GM21360 (cell line): Measurements from ENCODE around the gene ABHD15.

ENCODE experiments used
- ATAC-seq: cut with Tn5 transposase; IDR thresholded peaks from one replicate; pipeline ENCODE4 v1.9.1; 2021; ENCODE audit warnings: mild to moderate bottlenecking, moderate library complexity; ENCODE audit not compliant: unreplicated experiment

Gene ABHD15

DNA sequence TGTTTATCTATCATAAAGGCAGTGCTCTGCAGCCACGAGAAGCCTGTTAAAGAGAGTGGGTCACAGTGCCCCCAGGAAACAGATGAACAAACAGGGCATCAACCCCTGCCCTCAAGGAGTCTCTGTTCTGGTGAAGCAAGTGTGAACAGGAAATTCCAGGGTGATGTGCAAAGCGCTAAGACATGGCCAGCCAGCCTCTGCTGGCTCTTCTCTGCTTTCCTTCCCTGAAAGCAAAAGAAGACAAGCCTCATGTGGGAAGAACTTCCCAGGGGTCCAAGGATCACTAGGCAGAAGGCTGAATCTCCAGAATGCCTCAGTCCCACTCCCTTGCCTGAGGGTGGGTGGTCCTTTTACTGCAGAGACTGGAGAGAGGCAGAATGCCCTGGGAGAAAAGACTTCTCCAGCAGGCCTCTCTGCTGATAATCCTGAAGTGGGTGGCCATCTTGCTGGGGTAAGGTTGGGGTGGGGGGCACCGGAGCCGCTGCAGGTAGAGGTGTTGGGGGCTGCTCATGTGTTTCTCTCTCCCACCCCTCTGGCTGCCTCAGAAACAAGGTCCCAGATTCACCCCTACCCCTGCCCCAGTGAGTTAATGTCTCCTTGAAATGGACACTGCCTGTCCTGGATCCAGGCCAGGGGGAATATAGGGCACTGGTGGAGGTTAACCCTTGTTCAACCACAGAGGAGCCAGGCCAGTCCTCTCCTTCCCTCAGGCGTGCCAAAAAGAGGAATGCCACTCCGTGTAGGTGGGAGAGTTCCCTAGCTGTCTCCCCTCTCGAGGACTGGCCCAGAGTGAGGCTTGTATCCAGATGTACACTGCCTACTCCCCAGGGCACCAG is 28.5 kb upstream of the ABHD15 start:
- no peak for ATAC-seq

DNA sequence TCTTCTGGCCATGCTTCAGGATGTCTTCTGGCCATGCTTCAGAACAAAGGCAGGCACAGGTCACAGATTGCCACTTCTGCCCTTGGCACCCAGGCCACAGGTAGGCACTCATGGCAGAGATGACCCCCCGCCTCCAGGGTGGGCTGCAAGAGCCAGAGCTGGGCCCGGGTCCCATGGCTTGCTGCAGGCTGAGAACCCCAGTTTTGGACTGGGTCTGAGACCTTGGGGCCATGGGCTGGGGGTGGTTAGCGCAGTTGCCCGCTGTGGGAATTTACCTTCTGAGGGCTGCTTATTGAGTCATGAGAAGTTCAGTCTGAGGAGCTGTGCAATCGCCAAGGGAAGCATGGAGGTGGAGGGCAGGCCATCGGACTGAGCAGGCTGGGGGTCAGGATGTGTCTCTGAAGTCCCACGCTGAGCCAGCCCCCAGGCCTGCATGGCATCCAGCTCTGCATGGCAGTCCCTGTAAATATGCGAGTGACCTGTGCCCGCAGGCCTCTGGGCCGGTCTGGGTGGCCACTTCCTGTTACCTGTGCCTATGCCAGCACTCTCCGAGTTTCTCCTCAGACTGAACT is 27.8 kb upstream of the ABHD15 start:
- ATAC-seq: no peak

DNA sequence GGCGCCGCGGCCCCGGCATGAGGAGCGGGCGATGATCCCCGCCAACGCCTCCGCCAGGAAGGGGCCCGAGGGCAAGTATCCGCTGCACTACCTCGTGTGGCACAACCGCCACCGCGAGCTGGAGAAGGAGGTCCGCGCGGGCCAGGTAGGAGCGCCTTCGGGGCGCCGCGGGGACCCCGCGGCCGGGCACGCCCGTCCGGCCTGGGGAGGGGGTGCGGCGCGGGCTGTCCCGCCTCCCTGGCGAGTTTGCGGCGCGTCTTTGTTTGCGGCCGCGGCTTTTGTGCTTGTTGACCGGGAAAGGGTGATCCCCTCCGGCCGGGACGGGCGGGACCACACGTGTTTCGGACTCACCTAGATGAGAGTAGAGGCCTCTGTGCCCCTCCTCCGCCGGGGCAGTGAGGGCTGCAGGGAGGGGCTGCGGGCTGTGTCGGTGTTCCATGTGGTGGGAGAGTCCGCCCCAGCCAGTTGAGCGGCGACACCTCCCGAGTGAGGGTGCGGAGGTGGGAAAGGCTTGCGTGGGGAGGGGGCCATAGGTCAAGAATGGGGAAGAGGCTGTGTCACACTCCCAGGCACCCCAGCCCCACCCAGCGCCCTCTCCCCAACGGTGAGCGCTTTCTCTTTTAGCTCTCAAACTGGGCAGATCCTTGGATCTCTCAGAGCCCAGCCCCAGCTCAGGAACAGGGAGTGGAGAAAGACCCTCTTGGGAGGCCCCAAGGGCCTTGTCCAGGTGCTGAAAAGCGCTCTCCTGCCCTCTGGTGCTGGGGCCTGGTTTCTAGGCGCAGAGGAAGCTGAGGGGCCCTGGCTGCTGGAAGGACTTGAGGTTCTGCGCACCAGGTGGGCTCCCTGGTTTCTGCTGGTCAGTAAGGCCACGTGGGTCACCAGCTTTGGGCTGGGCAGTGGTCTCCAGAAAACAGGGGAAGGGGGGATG is 27.0 kb upstream of the ABHD15 start:
- no peak for ATAC-seq

- ATAC-seq: no peak
Measured at GRCh38 chr17:29592850-29593551, 26.2 kb upstream of the ABHD15 start, which contains the start of gene ANKRD13B. Gene ANKRD13B, plus strand, starts transcription at chr17:29593132. Its CDS starts 490 bp downstream, at chr17:29593622.

DNA sequence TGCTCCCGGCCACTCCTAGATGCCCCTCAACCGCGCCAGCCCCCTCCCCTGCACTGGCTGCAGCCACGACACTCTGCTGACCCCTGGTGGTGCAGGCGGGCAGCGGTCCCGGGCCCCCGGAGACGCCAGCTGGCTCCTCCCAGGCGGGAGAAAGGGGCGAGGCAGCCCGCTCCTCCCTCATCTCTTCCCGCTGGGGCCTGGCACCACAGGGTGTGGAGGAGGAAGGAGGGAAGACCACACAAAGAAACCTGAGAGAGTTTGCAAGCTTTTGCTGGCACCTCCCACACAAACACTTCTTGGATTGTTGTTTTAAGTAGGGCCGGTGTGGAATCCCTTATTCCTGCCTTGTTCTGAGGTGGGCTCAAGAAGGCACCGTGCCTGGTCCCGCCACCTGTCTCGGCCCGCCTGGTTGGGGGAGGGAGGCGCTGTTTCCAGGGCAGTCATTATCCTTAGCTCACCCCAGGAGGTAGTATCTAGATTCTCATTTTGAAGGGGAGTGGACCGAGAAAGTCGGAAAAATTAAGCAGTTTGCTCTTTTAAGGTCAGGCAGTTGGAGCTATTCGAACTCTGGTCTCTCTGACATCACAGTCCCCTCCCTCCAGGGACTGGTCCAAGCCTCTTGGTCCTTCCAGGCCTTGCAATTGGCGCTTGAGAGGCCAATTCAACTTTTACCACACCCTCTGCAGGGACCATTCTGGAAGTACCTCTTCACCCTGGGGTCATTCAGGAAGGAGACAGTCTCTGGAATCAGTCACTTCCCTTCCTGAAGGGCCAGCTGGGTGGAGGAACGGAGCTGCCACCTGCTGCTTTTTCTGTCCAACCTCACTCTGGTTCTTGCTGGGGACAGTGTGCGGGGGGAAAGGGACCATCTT is 25.1 kb upstream of the ABHD15 start:
- no peak for ATAC-seq

GRCh38 chr17:29591146-29591736 is 24.4 kb upstream of the ABHD15 start:
- ATAC-seq: no peak

DNA sequence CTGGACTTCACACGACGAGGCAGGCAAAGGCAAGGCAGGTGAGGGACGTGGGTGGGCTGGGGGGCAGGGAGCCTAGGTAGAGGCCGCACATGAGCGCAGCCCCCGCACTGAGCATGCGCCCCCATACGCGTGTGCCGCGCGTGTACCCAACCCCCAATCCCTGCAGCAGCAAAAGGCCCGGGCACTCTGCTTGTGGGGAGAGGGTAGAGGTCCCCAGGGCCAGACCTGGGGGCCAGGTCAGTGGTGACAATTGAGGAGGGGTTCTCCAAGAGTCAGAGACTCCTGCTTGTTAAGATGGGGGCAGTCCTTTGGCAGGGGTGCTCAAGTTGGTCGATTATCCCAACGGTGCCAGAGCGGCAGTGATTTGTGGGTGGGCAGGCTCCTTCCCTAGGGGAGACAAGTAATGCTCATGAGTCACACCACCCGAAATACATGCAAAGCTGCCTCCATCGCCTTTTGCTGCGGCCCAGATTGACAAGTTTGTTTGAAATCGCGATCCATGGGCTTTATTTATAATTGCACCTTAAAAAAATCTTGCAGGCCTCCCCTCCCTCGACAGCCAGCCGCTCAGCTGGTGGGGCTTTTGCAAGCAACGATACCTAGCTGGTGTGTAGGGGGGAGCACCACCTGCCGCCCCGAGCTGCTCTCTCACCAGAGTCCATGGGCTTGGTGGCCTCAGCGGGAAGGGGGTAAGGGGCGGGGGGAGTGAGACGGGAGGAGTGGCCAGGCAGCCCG is 23.7 kb upstream of the ABHD15 start:
- no peak for ATAC-seq

DNA sequence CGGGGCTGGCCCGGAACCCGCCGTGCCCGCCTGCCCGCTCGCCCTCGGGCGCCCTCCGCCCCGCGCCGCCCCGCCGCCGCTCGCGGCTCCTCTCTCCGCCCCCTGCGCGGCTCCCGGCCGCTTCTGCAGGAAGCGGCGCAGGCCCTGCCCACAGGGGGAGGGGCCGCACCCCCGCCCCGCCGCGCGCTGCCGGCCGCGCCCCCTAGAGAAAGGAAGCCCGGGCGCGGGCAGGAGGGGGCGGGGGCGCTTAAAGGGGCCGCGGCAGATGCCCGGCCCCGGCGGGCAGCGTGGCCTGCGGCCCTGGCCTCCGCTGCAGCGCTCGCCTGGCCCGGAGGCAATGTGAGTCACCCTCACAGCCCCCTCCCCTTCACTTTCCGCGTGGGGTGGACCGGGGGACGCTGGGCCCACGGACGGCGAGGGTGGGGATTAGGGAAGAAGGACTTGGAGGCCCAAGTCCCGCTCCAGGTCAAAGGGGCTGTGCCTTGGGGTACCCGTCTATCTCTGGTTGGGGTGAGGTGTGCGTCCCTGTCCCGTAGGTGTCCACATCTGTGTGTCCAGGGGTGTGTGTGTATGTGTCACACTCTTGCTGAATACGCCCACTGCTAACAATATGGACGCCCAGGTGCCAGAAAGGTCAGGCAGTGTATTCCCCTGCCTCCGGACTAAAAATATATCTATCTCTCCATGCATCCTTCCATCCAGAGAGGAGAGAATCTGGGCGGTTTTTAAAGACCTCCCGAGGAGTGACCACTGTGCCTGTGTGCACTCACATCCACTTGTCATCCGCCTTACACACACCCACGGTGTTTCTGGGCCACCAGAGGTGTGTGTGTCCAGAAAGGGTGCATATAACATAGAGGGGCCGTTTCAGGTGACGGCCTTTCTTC is 22.9 kb upstream of the ABHD15 start, which contains the start of gene GIT1:
Gene GIT1 (minus strand): TSS at position 125 of the 887 bp plus-strand sequence. CDS start 270 bp downstream, outside the sequence.
- ATAC-seq: peak; percentile 45

DNA sequence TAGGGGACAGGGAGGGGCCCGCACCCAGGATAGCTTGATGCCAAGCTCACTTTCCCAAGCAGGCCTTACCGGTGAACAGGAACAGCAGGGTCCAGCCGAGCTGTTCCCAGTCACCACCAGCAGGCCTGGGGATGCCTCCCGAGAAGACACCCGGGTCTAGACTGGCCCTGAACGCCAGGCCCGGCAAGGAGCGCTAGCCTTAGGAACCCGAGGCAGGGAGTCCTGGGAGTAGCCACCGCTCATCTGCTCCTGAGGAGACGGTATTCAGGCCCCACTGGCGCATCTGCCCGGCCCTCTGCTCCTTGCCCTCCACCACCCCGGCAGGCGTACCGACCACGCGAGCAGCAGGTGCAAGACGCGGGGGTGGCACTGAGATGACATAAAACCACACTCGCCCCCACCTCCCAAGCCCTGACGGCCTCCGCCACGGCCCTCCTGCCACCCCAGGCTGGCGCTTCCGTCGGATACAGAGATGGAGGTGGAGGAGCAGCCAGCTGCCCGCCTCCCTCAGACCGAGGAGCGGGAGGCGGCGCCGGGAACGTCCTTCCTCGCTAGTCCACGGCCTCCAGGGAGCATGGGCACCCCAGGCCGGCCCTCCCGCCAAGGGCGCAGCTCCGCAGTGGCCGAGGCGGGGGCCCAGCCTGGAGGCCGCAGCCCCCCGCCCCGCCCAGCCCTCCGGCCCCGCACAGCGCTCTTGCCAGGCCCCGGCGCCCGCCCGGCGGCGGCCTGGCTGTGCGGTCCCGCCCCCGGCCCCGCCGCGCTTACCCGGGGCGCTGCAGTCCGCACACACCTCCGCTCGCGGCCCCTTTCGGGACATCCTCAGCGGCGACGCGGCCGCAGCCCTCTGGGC is 21.9 kb upstream of the ABHD15 start:
- peak; percentile 9 for ATAC-seq

DNA sequence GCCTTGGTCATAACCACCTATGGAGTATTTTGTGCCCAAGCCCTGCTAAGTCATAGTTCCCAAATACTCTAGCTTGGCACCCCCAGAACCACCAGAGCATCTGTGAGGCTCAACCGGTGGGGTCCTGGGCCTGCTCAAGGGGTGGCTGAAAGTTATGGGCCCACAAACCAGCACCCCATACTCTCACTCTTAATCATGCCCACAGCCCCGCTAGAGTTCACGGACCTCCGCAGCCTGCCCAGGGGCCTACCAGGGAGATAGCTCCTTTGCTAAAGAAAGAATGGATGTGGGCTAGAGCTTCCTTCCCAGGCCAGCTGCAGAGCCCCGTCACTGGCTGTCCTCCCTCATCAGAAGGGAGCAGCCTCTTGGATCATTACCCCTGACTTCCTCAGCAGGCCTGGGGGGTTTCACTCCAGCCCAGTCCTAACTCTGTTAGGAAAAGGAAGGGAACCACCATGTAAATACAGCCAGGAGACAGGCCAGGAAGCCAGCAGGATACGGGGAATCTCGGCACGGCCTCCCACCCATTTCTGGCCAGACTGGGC is 21.3 kb upstream of the ABHD15 start:
- ATAC-seq: no peak

- no peak for ATAC-seq
Measured at GRCh38 chr17:29587591-29587990, 20.8 kb upstream of the ABHD15 start.

- ATAC-seq: no peak
Measured at GRCh38 chr17:29586676-29587469, 20.0 kb upstream of the ABHD15 start.

DNA sequence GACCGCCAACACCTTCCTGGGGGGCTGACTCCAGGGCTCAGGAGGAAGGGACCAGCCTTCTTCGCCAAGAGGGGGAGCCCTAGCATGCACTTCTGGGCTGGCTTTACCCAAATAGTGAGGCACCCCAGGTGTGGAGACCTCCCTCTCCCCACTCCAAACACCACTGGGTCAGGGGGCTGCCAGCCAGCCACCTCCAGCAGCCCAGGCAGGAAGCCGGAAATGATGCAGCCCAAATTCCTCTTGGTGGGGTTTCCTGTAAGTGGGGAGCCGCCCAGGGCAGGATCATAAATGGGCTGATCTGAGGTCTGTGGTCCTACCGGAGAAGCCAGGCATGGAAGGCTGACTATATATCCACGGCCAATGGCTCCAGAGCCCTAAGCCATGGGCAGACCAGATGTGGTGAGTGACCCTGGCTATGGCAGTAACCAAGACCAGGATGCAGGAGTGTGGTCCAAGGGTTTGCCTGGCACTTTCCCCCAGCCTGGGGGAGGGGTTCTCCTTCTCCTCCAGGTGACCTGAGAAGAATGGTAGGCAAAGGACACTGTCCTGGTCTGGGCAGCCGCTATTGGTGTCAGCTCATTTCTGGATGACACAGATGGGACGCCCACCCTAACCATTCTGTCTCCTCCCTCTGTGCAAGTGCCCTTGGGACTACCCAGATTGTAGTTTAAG is 18.4 kb upstream of the ABHD15 start:
- no peak for ATAC-seq

DNA sequence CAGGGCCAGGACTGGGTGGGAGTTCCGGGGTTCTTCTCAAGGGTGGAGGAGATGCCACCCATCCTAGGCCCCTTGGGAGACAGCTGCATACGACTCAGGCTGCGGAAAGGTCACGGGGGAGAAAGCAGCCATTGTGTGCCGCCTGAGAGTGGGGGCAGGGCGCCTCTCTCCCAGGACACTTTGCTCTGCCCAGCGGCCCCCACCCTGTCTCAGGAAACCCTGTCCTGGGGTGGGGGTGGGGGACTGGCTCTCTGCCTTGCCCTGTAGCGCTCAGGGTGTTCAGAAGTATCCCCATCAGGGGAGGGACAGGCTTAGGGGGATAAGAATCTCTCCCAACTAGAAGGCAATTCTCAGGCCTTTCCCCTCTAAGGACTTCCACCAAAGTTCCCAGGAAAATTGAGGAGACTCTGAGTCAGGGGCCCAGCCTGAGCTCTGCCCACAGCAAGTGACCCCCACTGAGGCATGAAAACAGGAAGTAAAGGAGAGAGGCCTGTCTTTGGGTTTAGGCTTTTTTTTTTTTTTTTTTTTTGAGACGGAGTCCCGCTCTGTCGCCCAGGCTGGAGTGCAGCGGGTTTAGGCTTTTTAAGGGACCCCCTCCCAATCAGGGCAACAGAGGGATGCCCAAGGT is 17.7 kb upstream of the ABHD15 start:
- no peak for ATAC-seq
